ENCODE measurements around the gene SPATC1L.

The SPATC1L gene

GRCh38 chr21:46159841-46160656 lies 24.2 kb downstream of the SPATC1L start:
- no peak for DNase-seq

- no peak for DNase-seq
These were observed 24.9 kb downstream of the SPATC1L start for GRCh38 chr21:46159390-46159789.

GRCh38 chr21:46158666-46159300 lies 25.5 kb downstream of the SPATC1L start:
- no peak for DNase-seq

GRCh38 chr21:46157987-46158451 lies 26.2 kb downstream of the SPATC1L start:
- DNase-seq: no peak

- DNase-seq: no peak
These were observed 26.8 kb downstream of the SPATC1L start for GRCh38 chr21:46157396-46157986.

- no peak for DNase-seq
These were observed 27.6 kb downstream of the SPATC1L start for GRCh38 chr21:46156678-46157077.

GRCh38 chr21:46156378-46156645 lies 27.9 kb downstream of the SPATC1L start:
- DNase-seq: no peak

GRCh38 chr21:46155514-46156377 lies 28.5 kb downstream of the SPATC1L start, which contains the start of gene FTCD:
FTCD (minus strand) TSS chr21:46155579; CDS start chr21:46155523, 56 bp downstream.
- DNase-seq: no peak

- DNase-seq: no peak
These were observed 29.2 kb downstream of the SPATC1L start for GRCh38 chr21:46154955-46155513.

- DNase-seq: no peak
These were observed 29.9 kb downstream of the SPATC1L start for GRCh38 chr21:46154155-46154954.

GRCh38 chr21:46153247-46154154 lies 30.8 kb downstream of the SPATC1L start:
- DNase-seq: no peak

- DNase-seq: no peak
These were observed 31.4 kb downstream of the SPATC1L start for GRCh38 chr21:46152927-46153246.

- DNase-seq: no peak
These were observed 32.0 kb downstream of the SPATC1L start for GRCh38 chr21:46151989-46152926.

GRCh38 chr21:46151261-46151988 lies 32.8 kb downstream of the SPATC1L start:
- no peak for DNase-seq

GRCh38 chr21:46150491-46151121 lies 33.7 kb downstream of the SPATC1L start:
- no peak for DNase-seq

- no peak for DNase-seq
These were observed 34.2 kb downstream of the SPATC1L start for GRCh38 chr21:46150073-46150472.

- DNase-seq: no peak
These were observed 34.9 kb downstream of the SPATC1L start for GRCh38 chr21:46149205-46149901.

GRCh38 chr21:46148106-46148505 lies 36.2 kb downstream of the SPATC1L start:
- no peak for DNase-seq
